Heart left ventricle (tissue), 13 donors: ENCODE results near the gene LAG3.

Source experiments
- POLR2A ChIP-seq, 2 donors: fragments of 450-650 bp; IDR thresholded peaks; one replicate each; pipeline ENCODE4 v1.6.1; 2017; ENCODE audit warnings: antibody characterized with exemption in 2 of 2, mild to moderate bottlenecking in 2 of 2, moderate library complexity in 2 of 2
- TF ChIP-seq, protein P1 (sequence below), 12 donors: fragments of 200-600 bp; sonication (generic) in 4 of 12; IDR thresholded peaks; one replicate each; pipeline versions ENCODE4 v1.5.0 to v1.8.0; 2018 to 2022; ENCODE audit warnings: antibody characterized with exemption in 12 of 12, mild to moderate bottlenecking in 5 of 12
- donor health status: ischemic (EF 13 %, LVEDD 7.1; RV severe dilation, severe dysfunction).
- donor health status: DM: no; HTN: yes; CAD: no.
- donor health status: DM: no; HTN: no; CAD: no.
- donor health status: ischemic (EF 25% LVEDD 6.9; RV normal size, moderate dysfunction).
- donor health status: ischemic (EF 25% LVEDD 5.7; RV mildly dilated, moderate dysfunction).
- donor health status: ischemic (EF 35%, LVEDD 5.7; RV mildly dilated, moderate dysfunction).
- donor health status: nonischemic (EF 11% LVEDD 7.7; RV severe dilation, severe dysfunction).
- donor health status: DM: yes; HTN: yes; CAD: no.
- donor health status: PGD.
- donor health status: ischemic (EF 29% LVEDD 5.4; RV normal size, mild dysfunction).
- donor health status: nonischemic (EF 23%, LVEDD 6.1; RV moderate dilation, normal function).

DNA sequence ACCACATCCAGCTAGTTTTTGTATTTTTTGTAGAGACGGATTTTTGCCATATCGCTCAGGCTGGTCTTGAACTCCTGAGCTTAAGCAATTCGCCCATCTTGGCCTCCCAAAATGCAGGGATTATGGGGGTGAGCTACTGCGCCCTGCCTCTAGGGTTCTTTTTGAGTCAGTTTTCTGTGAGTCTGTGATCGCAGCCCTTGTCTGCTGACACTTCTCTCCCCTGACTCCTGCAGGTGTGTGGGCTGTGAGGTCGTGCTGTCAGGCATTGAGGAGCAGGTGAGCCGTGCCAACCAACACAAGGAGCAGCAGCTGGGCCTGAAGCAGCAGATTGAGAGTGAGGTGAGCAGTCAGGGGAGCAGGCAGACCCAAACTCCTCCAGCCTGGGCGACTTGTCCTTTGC is 42.2 kb upstream of the LAG3 start:
- TF ChIP-seq, protein P1, sequence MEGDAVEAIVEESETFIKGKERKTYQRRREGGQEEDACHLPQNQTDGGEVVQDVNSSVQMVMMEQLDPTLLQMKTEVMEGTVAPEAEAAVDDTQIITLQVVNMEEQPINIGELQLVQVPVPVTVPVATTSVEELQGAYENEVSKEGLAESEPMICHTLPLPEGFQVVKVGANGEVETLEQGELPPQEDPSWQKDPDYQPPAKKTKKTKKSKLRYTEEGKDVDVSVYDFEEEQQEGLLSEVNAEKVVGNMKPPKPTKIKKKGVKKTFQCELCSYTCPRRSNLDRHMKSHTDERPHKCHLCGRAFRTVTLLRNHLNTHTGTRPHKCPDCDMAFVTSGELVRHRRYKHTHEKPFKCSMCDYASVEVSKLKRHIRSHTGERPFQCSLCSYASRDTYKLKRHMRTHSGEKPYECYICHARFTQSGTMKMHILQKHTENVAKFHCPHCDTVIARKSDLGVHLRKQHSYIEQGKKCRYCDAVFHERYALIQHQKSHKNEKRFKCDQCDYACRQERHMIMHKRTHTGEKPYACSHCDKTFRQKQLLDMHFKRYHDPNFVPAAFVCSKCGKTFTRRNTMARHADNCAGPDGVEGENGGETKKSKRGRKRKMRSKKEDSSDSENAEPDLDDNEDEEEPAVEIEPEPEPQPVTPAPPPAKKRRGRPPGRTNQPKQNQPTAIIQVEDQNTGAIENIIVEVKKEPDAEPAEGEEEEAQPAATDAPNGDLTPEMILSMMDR (IDR thresholded peaks at IDR 0.05), result no peak
- TF ChIP-seq POLR2A (IDR thresholded peaks at IDR 0.05), result no peak
